T1000 (cell line): ENCODE results near the gene MAP3K9.
A peak's percentile ranks its signal among the peaks of the same experiment; 100 is the strongest.
"Not testable (repeated sequence)": the region's sequence is repeated elsewhere in the genome, so short reads cannot be mapped to it uniquely, and the experiment has no call there.

Experiments used
- DNase-seq: peaks from one replicate; lab custom pipeline; 2025; ENCODE audit warnings: mixed read lengths; lab: John Stamatoyannopoulos, UW

The MAP3K9 gene

GRCh38 chr14:70809225-70810219 is at the start of gene MAP3K9:
Gene MAP3K9, minus strand, starts transcription at chr14:70809513. Its CDS starts 342 bp downstream, at chr14:70809171.
- DNase-seq = peak; percentile 95

GRCh38 chr14:70858641-70859040 is 49.3 kb upstream of the MAP3K9 start:
- no peak for DNase-seq

GRCh38 chr14:70857496-70857890 is 48.2 kb upstream of the MAP3K9 start:
- DNase-seq = no peak

- DNase-seq = peak; percentile 37
Measured at GRCh38 chr14:70856851-70857495, 47.7 kb upstream of the MAP3K9 start.

GRCh38 chr14:70855486-70855885 is 46.2 kb upstream of the MAP3K9 start:
- DNase-seq = no peak

- DNase-seq = not testable (repeated sequence)
Measured at GRCh38 chr14:70853658-70854057, 44.3 kb upstream of the MAP3K9 start.

GRCh38 chr14:70847406-70848090 is 38.2 kb upstream of the MAP3K9 start:
- no peak for DNase-seq

- no peak for DNase-seq
Measured at GRCh38 chr14:70845601-70846000, 36.3 kb upstream of the MAP3K9 start.

GRCh38 chr14:70842851-70843462 is 33.6 kb upstream of the MAP3K9 start:
- no peak for DNase-seq

GRCh38 chr14:70838076-70838475 is 28.8 kb upstream of the MAP3K9 start:
- DNase-seq = no peak

GRCh38 chr14:70836946-70837345 is 27.6 kb upstream of the MAP3K9 start:
- no peak for DNase-seq

GRCh38 chr14:70833884-70834283 is 24.6 kb upstream of the MAP3K9 start:
- DNase-seq = no peak

GRCh38 chr14:70832561-70833305 is 23.4 kb upstream of the MAP3K9 start:
- no peak for DNase-seq

- no peak for DNase-seq
Measured at GRCh38 chr14:70830998-70831781, 21.9 kb upstream of the MAP3K9 start.

- no peak for DNase-seq
Measured at GRCh38 chr14:70828188-70828587, 18.9 kb upstream of the MAP3K9 start.

GRCh38 chr14:70827752-70828151 is 18.4 kb upstream of the MAP3K9 start:
- no peak for DNase-seq

- no peak for DNase-seq
Measured at GRCh38 chr14:70827347-70827746, 18.0 kb upstream of the MAP3K9 start.

- DNase-seq = no peak
Measured at GRCh38 chr14:70823281-70823680, 14.0 kb upstream of the MAP3K9 start.

GRCh38 chr14:70822530-70823185 is 13.3 kb upstream of the MAP3K9 start:
- no peak for DNase-seq
